NCI-H82 treated with DMSO at 0.1 percent for 48 hours (cell line): ENCODE data around the gene RNF227.
A peak's percentile ranks its signal among the peaks of the same experiment; 100 is the strongest.

Source experiments
- DNase-seq: peaks from one replicate; lab custom pipeline; 2025; ENCODE audit not compliant: unreplicated experiment; lab: John Stamatoyannopoulos, UW

RNF227 gene

GRCh38 chr17:7889166-7889955 lies 26.7 kb downstream of the RNF227 start:
- DNase-seq: peak; percentile 50

GRCh38 chr17:7888184-7888920 lies 27.7 kb downstream of the RNF227 start, which contains the start of gene CHD3:
Gene CHD3 (plus strand): TSS chr17:7888789. CDS start chr17:7889001, 212 bp downstream.
- DNase-seq: no peak

- DNase-seq: peak; percentile 91
Observed at GRCh38 chr17:7887482-7888183, 28.5 kb downstream of the RNF227 start.

GRCh38 chr17:7887038-7887481 lies 29.0 kb downstream of the RNF227 start:
- no peak for DNase-seq

- DNase-seq: peak; percentile 42
Observed at GRCh38 chr17:7886227-7887037, 29.7 kb downstream of the RNF227 start.

- DNase-seq: peak; percentile 41
Observed at GRCh38 chr17:7885367-7886226, 30.5 kb downstream of the RNF227 start.

GRCh38 chr17:7884581-7885366 lies 31.3 kb downstream of the RNF227 start:
- no peak for DNase-seq

GRCh38 chr17:7883781-7884386 lies 32.2 kb downstream of the RNF227 start:
- DNase-seq: peak; percentile 25

GRCh38 chr17:7882629-7883028 lies 33.5 kb downstream of the RNF227 start:
- DNase-seq: peak; percentile 49

GRCh38 chr17:7882068-7882467 lies 34.0 kb downstream of the RNF227 start:
- no peak for DNase-seq

GRCh38 chr17:7881276-7882054 lies 34.6 kb downstream of the RNF227 start:
- peak; percentile 88 for DNase-seq

- peak; percentile 70 for DNase-seq
Observed at GRCh38 chr17:7880076-7880868, 35.8 kb downstream of the RNF227 start.

- DNase-seq: no peak
Observed at GRCh38 chr17:7878234-7878633, 37.9 kb downstream of the RNF227 start.

GRCh38 chr17:7875804-7876370 lies 40.2 kb downstream of the RNF227 start:
- no peak for DNase-seq

- DNase-seq: no peak
Observed at GRCh38 chr17:7873051-7873450, 43.0 kb downstream of the RNF227 start.

- DNase-seq: no peak
Observed at GRCh38 chr17:7867881-7868329, 48.2 kb downstream of the RNF227 start.
